Fibroblast of lung (primary cell): ENCODE results near the gene FUT1. TPM values are rescaled to one million over a fixed set of nuclear protein-coding genes. Genes with fewer than 3 reads are reported as not detected.
"Not testable (repeated sequence)": the region's sequence is repeated elsewhere in the genome, so short reads cannot be mapped to it uniquely, and the experiment has no call there.

Source experiments
- DNase-seq, 2 donors: peaks; one replicate each; pipeline versions ENCODE4 v3.0.0 to v3.0.0-alpha.2; 2010; ENCODE audit warnings: low read depth in 2 of 2
- H2AFZ ChIP-seq: 2 replicates; pipeline ENCODE4 v1.5.1; 2012; ENCODE audit warnings: low read length, control low read depth, inconsistent platforms
- H3K27ac ChIP-seq: 2 replicates; pipeline ENCODE4 v1.5.1; 2011; ENCODE audit warnings: low read length, control low read depth; ENCODE audit not compliant: insufficient read depth
- H3K27me3 ChIP-seq: 2 replicates; pipeline ENCODE4 v1.5.1; 2011; ENCODE audit warnings: mild to moderate bottlenecking, low read length; ENCODE audit not compliant: control insufficient read depth, insufficient read depth
- H3K36me3 ChIP-seq: 2 replicates; pipeline ENCODE4 v1.5.1; 2011; ENCODE audit warnings: low read length; ENCODE audit not compliant: control insufficient read depth, insufficient read depth
- H3K4me1 ChIP-seq: 2 replicates; pipeline ENCODE4 v1.5.1; 2011; ENCODE audit warnings: low read length; ENCODE audit not compliant: control insufficient read depth, insufficient read depth; ENCODE audit errors: extremely low read depth
- H3K4me2 ChIP-seq: 2 replicates; pipeline ENCODE4 v1.5.1; 2011; ENCODE audit warnings: low read length, control low read depth; ENCODE audit not compliant: insufficient read depth; ENCODE audit errors: extremely low read depth
- H3K4me3 ChIP-seq, 4 experiments: fragments of 200-600 bp in 1 of 4; sonication (generic) in 1 of 4; replicated peaks in 1 of 4; 2 replicates each; pipeline ENCODE4 v1.5.1; 2011 to 2016; ENCODE audit warnings: low read length in 4 of 4, low read depth in 3 of 4, mild to moderate bottlenecking in 3 of 4, control low read depth in 2 of 4, inconsistent platforms in 1 of 4, mixed read lengths in 1 of 4; ENCODE audit not compliant: insufficient read depth in 1 of 4; ENCODE audit errors: control extremely low read depth in 1 of 4
- H3K79me2 ChIP-seq: 2 replicates; pipeline ENCODE4 v1.5.1; 2012; ENCODE audit warnings: mild to moderate bottlenecking, low read length, inconsistent platforms; ENCODE audit not compliant: control insufficient read depth, insufficient read depth
- H3K9ac ChIP-seq: 2 replicates; pipeline ENCODE4 v1.5.1; 2011; ENCODE audit warnings: mild to moderate bottlenecking, low read length, control low read depth; ENCODE audit not compliant: insufficient read depth
- H3K9me3 ChIP-seq: 2 replicates; pipeline ENCODE4 v1.5.1; 2012; ENCODE audit warnings: low read depth, low read length; ENCODE audit not compliant: control insufficient read depth, insufficient read depth
- H4K20me1 ChIP-seq: 2 replicates; pipeline ENCODE4 v1.5.1; 2011; ENCODE audit warnings: low read length; ENCODE audit not compliant: control insufficient read depth, insufficient read depth; ENCODE audit errors: extremely low read depth
- CTCF ChIP-seq, 2 donors: IDR thresholded peaks in 1 of 2; conservative IDR thresholded peaks in 1 of 2; 1 replicate in 1 of 2; 2 replicates in 1 of 2; pipeline ENCODE4 v1.5.1; 2011 to 2012; ENCODE audit warnings: low read length in 2 of 2, control low read depth in 1 of 2, inconsistent platforms in 1 of 2, low read depth in 1 of 2, mild to moderate bottlenecking in 1 of 2
- EZH2 ChIP-seq: IDR thresholded peaks from 2 replicates; pipeline ENCODE4 v1.5.1; 2012; ENCODE audit warnings: low read length, control low read depth, mild to moderate bottlenecking; ENCODE audit errors: missing control alignments
- polyA plus RNA-seq, 2 donors: library from polyadenylated mRNA; depleted of rRNA in 1 of 2; stranded (reverse) in 1 of 2; unstranded in 1 of 2; fragments of >200 nt; gene quantifications; 2 replicates each; pipeline ENCODE4 v1.2.1, GENCODE V29; 2011 to 2012; ENCODE audit warnings: missing spikeins in 1 of 2
- total RNA-seq: library from RNA; depleted of rRNA; stranded (reverse); fragments of >200 nt; gene quantifications from 2 replicates; pipeline ENCODE4 v1.2.1, GENCODE V29; 2014

FUT1 gene
- total and polyA plus RNA-seq, 2 donors (not counting 1 experiment from before 2014, with no cell fraction given), result 0.02 to 0.17 TPM

DNA sequence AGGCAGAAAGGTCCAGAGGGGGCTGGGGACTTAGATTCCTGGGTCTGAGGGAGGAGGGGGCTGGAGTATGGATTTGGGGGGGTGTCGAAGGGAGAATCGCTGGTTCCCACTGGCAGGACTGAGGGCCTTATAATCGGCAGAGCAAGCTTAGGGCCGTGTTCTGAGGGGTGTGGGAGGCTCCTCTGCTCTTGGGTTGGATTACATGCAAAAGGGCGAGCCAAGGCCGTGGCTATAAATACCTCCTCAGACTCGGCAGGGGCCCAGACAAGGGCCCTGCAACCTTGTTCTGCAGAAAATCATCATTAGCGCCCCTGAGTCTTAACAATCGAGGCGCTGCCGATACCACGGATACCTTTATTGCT is 32.2 kb downstream of the FUT1 start:
- peak overlapping the region; percentile 88 for H3K27ac ChIP-seq
- no peak for DNase-seq
- H4K20me1 ChIP-seq, result no peaks in the 10 kb centered on the region
- H3K4me3 ChIP-seq, result peak overlapping the region; percentile 64 to 73 (median 68)
- H3K27me3 ChIP-seq, result no peaks in the 10 kb centered on the region
- peaks cover 4% of the 10 kb centered on the region for H3K4me1 ChIP-seq
- no peaks in the 10 kb centered on the region for H3K36me3 ChIP-seq
- H3K9ac ChIP-seq, result no peak overlapping the region
- peak overlapping the region; percentile 80 for H3K4me2 ChIP-seq
- no peaks in the 10 kb centered on the region for H3K9me3 ChIP-seq
- TF ChIP-seq EZH2, result no peak
- TF ChIP-seq CTCF (conservative IDR thresholded peaks at IDR 0.05 in 1 of 2, IDR thresholded peaks at IDR 0.05 in 1 of 2; ENCODE audit: low read depth in 1 of 2, low read length in 2 of 2), result no peak
- H3K79me2 ChIP-seq, result no peaks in the 10 kb centered on the region
- H2AFZ ChIP-seq, result peak overlapping the region; percentile 66

- Histone ChIP-seq H4K20me1 (no peaks in the 10 kb centered on the region), H3K4me2 (peak within 1 kb of the TSS; percentile 80), H3K9ac (no peak within 1 kb of the TSS), H3K4me3 (peak within 1 kb of the TSS; percentile 64 to 73 (median 68)), H3K9me3 (no peaks in the 10 kb centered on the region), H3K27ac (peak within 1 kb of the TSS; percentile 88), H3K27me3 (no peaks in the 10 kb centered on the region), H2AFZ (peak within 1 kb of the TSS; percentile 66), H3K36me3 (no peaks in the 10 kb centered on the region), H3K79me2 (no peaks in the 10 kb centered on the region), H3K4me1 (peaks cover 6% of the 10 kb centered on the region)
- DNase-seq, result no peak
- TF ChIP-seq CTCF (conservative IDR thresholded peaks at IDR 0.05 in 1 of 2, IDR thresholded peaks at IDR 0.05 in 1 of 2; ENCODE audit: low read depth in 1 of 2, low read length in 2 of 2) (no peak), EZH2 (no peak)
Observed at GRCh38 chr19:48719263-48720171, 32.9 kb downstream of the FUT1 start, which contains the start of gene MAMSTR. TSS of gene MAMSTR (minus strand) at chr19:48719725. CDS start at chr19:48719031, 694 bp downstream.

DNA sequence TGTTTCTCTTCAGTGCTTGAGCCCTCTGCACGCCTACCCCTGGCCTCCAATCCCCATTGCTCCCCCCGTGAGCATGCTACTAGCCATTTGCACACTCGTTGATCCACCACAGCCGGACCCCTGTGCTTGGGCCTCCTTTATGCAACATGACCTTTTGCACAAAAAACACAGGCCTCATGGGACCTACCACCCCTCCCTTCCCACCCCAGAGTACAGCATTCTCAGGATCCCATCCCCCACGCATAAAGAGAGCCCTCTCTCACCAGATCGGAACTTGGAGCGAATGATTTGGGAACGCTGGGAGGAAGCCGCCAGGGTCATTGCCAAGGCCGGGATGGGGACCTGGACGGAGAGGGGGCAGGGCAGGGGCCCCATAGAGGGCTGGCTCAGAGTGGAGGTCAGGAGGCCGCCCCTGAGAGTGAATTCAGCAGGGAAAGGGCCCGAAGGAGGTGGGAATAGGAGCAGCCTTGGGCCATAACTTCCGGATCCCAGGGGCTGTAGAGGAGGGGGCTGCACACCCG is 33.7 kb downstream of the FUT1 start:
- no peaks in the 10 kb centered on the region for H3K9me3 ChIP-seq
- peaks cover 6% of the 10 kb centered on the region for H3K4me1 ChIP-seq
- no peak overlapping the region for H3K4me3 ChIP-seq
- DNase-seq, result no peak
- no peak overlapping the region for H3K9ac ChIP-seq
- TF ChIP-seq EZH2, result no peak
- TF ChIP-seq CTCF (conservative IDR thresholded peaks at IDR 0.05 in 1 of 2, IDR thresholded peaks at IDR 0.05 in 1 of 2; ENCODE audit: low read depth in 1 of 2, low read length in 2 of 2), result no peak
- no peaks in the 10 kb centered on the region for H4K20me1 ChIP-seq
- no peaks in the 10 kb centered on the region for H3K27me3 ChIP-seq
- H3K36me3 ChIP-seq, result no peaks in the 10 kb centered on the region
- H2AFZ ChIP-seq, result no peak overlapping the region
- H3K79me2 ChIP-seq, result no peaks in the 10 kb centered on the region
- H3K27ac ChIP-seq, result no peak overlapping the region
- H3K4me2 ChIP-seq, result no peak overlapping the region

GRCh38 chr19:48718106-48718505 is 34.3 kb downstream of the FUT1 start:
- H3K4me2 ChIP-seq, DNase-seq, H3K27me3 ChIP-seq, H3K9me3 ChIP-seq, H2AFZ ChIP-seq, H3K4me1 ChIP-seq, H3K27ac ChIP-seq, H3K9ac ChIP-seq, H3K4me3 ChIP-seq, H3K79me2 ChIP-seq, H3K36me3 ChIP-seq, H4K20me1 ChIP-seq: not testable (repeated sequence)
